Nephron (organoid): ENCODE results near the gene ZNF627.

Experiments used
- H3K27ac Mint-ChIP-seq, 3 experiments: 2 replicates each; pipeline ENCODE4 v1.8.0; 2020; ENCODE audit warnings: mixed read lengths in 3 of 3, mild to moderate bottlenecking in 2 of 3, moderate library complexity in 1 of 3
- H3K27me3 Mint-ChIP-seq: 2 replicates; pipeline ENCODE4 v1.8.0; 2021; ENCODE audit warnings: low read depth, mild to moderate bottlenecking, moderate library complexity, mixed read lengths
- H3K36me3 Mint-ChIP-seq: 2 replicates; pipeline ENCODE4 v1.8.0; 2020; ENCODE audit warnings: low read depth, mixed read lengths
- H3K4me1 Mint-ChIP-seq: 2 replicates; pipeline ENCODE4 v1.8.0; 2020; ENCODE audit warnings: mixed read lengths
- H3K4me3 Mint-ChIP-seq, 3 experiments: 2 replicates each; pipeline ENCODE4 v1.8.0; 2020; ENCODE audit warnings: mild to moderate bottlenecking in 3 of 3, mixed read lengths in 3 of 3, moderate library complexity in 2 of 3
- H3K9me3 Mint-ChIP-seq: 2 replicates; pipeline ENCODE4 v1.8.0; 2020; ENCODE audit warnings: mixed read lengths
- CTCF ChIP-seq, 3 experiments: fragments of 200-600 bp; sonication (generic); IDR thresholded peaks; one replicate each; pipeline ENCODE4 v1.5.0; 2021; ENCODE audit warnings: antibody characterized with exemption in 3 of 3; ENCODE audit not compliant: unreplicated experiment in 3 of 3

ZNF627 gene

GRCh38 chr19:11597202-11598102 is at the start of gene ZNF627:
ZNF627 (plus strand) TSS chr19:11597483; CDS start chr19:11597628, 145 bp downstream.
- Mint-ChIP-seq H3K9me3 (peaks cover 28% of the 10 kb centered on the region), H3K4me1 (peaks cover 11% of the 10 kb centered on the region), H3K36me3 (peaks cover 52% of the 10 kb centered on the region), H3K27ac (peak within 1 kb of the TSS; percentile 92 to 99 (median 98)), H3K4me3 (peak within 1 kb of the TSS; percentile 96 to 100 (median 97)), H3K27me3 (no peaks in the 10 kb centered on the region)
- peak in 2 of 3 experiments; percentile 11 to 26 for TF ChIP-seq CTCF (IDR thresholded peaks at IDR 0.05; ENCODE audit: unreplicated experiment in 3 of 3)

GRCh38 chr19:11547929-11548700 is 49.2 kb upstream of the ZNF627 start:
- TF ChIP-seq CTCF (IDR thresholded peaks at IDR 0.05; ENCODE audit: unreplicated experiment in 3 of 3) = no peak
- Mint-ChIP-seq H3K27ac (no peak overlapping the region), H3K4me1 (no peaks in the 10 kb centered on the region), H3K4me3 (no peak overlapping the region), H3K27me3 (peaks cover 6% of the 10 kb centered on the region), H3K9me3 (no peaks in the 10 kb centered on the region), H3K36me3 (no peaks in the 10 kb centered on the region)

GRCh38 chr19:11549386-11549953 is 47.8 kb upstream of the ZNF627 start:
- no peak overlapping the region for H3K4me3 Mint-ChIP-seq
- no peak overlapping the region for H3K27ac Mint-ChIP-seq
- no peaks in the 10 kb centered on the region for H3K4me1 Mint-ChIP-seq
- no peaks in the 10 kb centered on the region for H3K9me3 Mint-ChIP-seq
- TF ChIP-seq CTCF (IDR thresholded peaks at IDR 0.05; ENCODE audit: unreplicated experiment in 3 of 3) = no peak
- H3K27me3 Mint-ChIP-seq = peaks cover 6% of the 10 kb centered on the region
- peaks cover 3% of the 10 kb centered on the region for H3K36me3 Mint-ChIP-seq

- Mint-ChIP-seq H3K27me3 (peaks cover 6% of the 10 kb centered on the region), H3K27ac (no peak overlapping the region), H3K4me3 (no peak overlapping the region), H3K9me3 (no peaks in the 10 kb centered on the region), H3K4me1 (peaks cover 1% of the 10 kb centered on the region), H3K36me3 (peaks cover 5% of the 10 kb centered on the region)
- no peak for TF ChIP-seq CTCF (IDR thresholded peaks at IDR 0.05; ENCODE audit: unreplicated experiment in 3 of 3)
Observed at GRCh38 chr19:11550265-11550664, 47.0 kb upstream of the ZNF627 start.

GRCh38 chr19:11551603-11552235 is 45.6 kb upstream of the ZNF627 start:
- TF ChIP-seq CTCF (IDR thresholded peaks at IDR 0.05; ENCODE audit: unreplicated experiment in 3 of 3) = peak in 1 of 3 experiments; percentile 41
- Mint-ChIP-seq H3K4me1 (peaks cover 7% of the 10 kb centered on the region), H3K4me3 (no peak overlapping the region), H3K36me3 (peaks cover 11% of the 10 kb centered on the region), H3K9me3 (no peaks in the 10 kb centered on the region), H3K27me3 (no peaks in the 10 kb centered on the region), H3K27ac (no peak overlapping the region)
